Mononuclear cell (primary cell): ENCODE data around the gene HNRNPK. TPM values are rescaled to one million over a fixed set of nuclear protein-coding genes. Genes with fewer than 3 reads are reported as not detected.
"Not testable (repeated sequence)": the region's sequence is repeated elsewhere in the genome, so short reads cannot be mapped to it uniquely, and the experiment has no call there.

ENCODE experiments used
- H3K27me3 ChIP-seq: 2 replicates; pipeline ENCODE4 v1.6.0; 2011; ENCODE audit warnings: low read length, control low read depth; ENCODE audit not compliant: insufficient read depth
- H3K4me1 ChIP-seq: 2 replicates; pipeline ENCODE4 v1.5.1; 2011; ENCODE audit warnings: mild to moderate bottlenecking, low read length, control low read depth; ENCODE audit not compliant: insufficient read depth
- H3K4me3 ChIP-seq: 2 replicates; pipeline ENCODE4 v1.5.1; 2011; ENCODE audit warnings: mild to moderate bottlenecking, low read length, moderate library complexity
- H3K9me3 ChIP-seq: 2 replicates; pipeline ENCODE4 v1.5.1; 2011; ENCODE audit warnings: low read depth, mild to moderate bottlenecking, control low read depth, low read length
- total RNA-seq: library from RNA; depleted of rRNA; stranded (reverse); fragments of >200 nt; gene quantifications from one replicate; pipeline ENCODE4 v1.2.3, GENCODE V29; 2012

The HNRNPK gene
- total RNA-seq, 1 donor = 660 TPM

GRCh38 chr9:83964973-83965349, 15.1 kb downstream of the HNRNPK start:
- Histone ChIP-seq H3K4me3 (no peak overlapping the region), H3K27me3 (no peaks in the 10 kb centered on the region), H3K9me3 (no peaks in the 10 kb centered on the region), H3K4me1 (no peaks in the 10 kb centered on the region)

- H3K4me3 ChIP-seq = no peak overlapping the region
- no peaks in the 10 kb centered on the region for H3K27me3 ChIP-seq
- no peaks in the 10 kb centered on the region for H3K9me3 ChIP-seq
- H3K4me1 ChIP-seq = peaks cover 2% of the 10 kb centered on the region
These were observed 17.9 kb downstream of the HNRNPK start for GRCh38 chr9:83962165-83962564.

GRCh38 chr9:83960991-83961390, 19.0 kb downstream of the HNRNPK start:
- Histone ChIP-seq H3K4me3 (no peak overlapping the region), H3K27me3 (no peaks in the 10 kb centered on the region), H3K9me3 (no peaks in the 10 kb centered on the region), H3K4me1 (peaks cover 6% of the 10 kb centered on the region)

GRCh38 chr9:83959061-83959460, 21.0 kb downstream of the HNRNPK start:
- Histone ChIP-seq H3K9me3 (no peaks in the 10 kb centered on the region), H3K4me1 (peaks cover 15% of the 10 kb centered on the region), H3K4me3 (no peak overlapping the region)

GRCh38 chr9:83957248-83957513, 22.8 kb downstream of the HNRNPK start:
- Histone ChIP-seq H3K4me3 (peak overlapping the region; percentile 91), H3K9me3 (no peaks in the 10 kb centered on the region), H3K27me3 (no peaks in the 10 kb centered on the region), H3K4me1 (peaks cover 15% of the 10 kb centered on the region)

More at GRCh38 chr9:83959061-83959460, 21.0 kb downstream of the HNRNPK start:
- no peaks in the 10 kb centered on the region for H3K27me3 ChIP-seq

GRCh38 chr9:83956436-83957247, 23.4 kb downstream of the HNRNPK start:
- H3K9me3 ChIP-seq = no peaks in the 10 kb centered on the region
- H3K4me3 ChIP-seq = peak overlapping the region; percentile 91
- H3K4me1 ChIP-seq = peaks cover 15% of the 10 kb centered on the region
- no peaks in the 10 kb centered on the region for H3K27me3 ChIP-seq

- no peaks in the 10 kb centered on the region for H3K27me3 ChIP-seq
- peak overlapping the region; percentile 91 for H3K4me3 ChIP-seq
- peaks cover 15% of the 10 kb centered on the region for H3K4me1 ChIP-seq
- no peaks in the 10 kb centered on the region for H3K9me3 ChIP-seq
These were observed 24.0 kb downstream of the HNRNPK start for GRCh38 chr9:83956086-83956435.

GRCh38 chr9:83948096-83948495, 31.9 kb downstream of the HNRNPK start:
- not testable (repeated sequence) for H3K27me3 ChIP-seq, H3K4me3 ChIP-seq, H3K4me1 ChIP-seq, H3K9me3 ChIP-seq

- no peak overlapping the region for H3K4me3 ChIP-seq
- H3K4me1 ChIP-seq = peaks cover 11% of the 10 kb centered on the region
- H3K27me3 ChIP-seq = no peaks in the 10 kb centered on the region
- no peaks in the 10 kb centered on the region for H3K9me3 ChIP-seq
These were observed 39.3 kb downstream of the HNRNPK start for GRCh38 chr9:83940590-83941303.

GRCh38 chr9:83937861-83938455, 42.1 kb downstream of the HNRNPK start:
- H3K4me3 ChIP-seq = no peak overlapping the region
- H3K4me1 ChIP-seq = peaks cover 34% of the 10 kb centered on the region
- no peaks in the 10 kb centered on the region for H3K27me3 ChIP-seq
- no peaks in the 10 kb centered on the region for H3K9me3 ChIP-seq

- no peak overlapping the region for H3K4me3 ChIP-seq
- no peaks in the 10 kb centered on the region for H3K27me3 ChIP-seq
- peaks cover 44% of the 10 kb centered on the region for H3K4me1 ChIP-seq
- H3K9me3 ChIP-seq = no peaks in the 10 kb centered on the region
These were observed 43.5 kb downstream of the HNRNPK start for GRCh38 chr9:83936523-83936922.

GRCh38 chr9:83935276-83935935, 44.6 kb downstream of the HNRNPK start:
- no peaks in the 10 kb centered on the region for H3K9me3 ChIP-seq
- no peak overlapping the region for H3K4me3 ChIP-seq
- no peaks in the 10 kb centered on the region for H3K27me3 ChIP-seq
- H3K4me1 ChIP-seq = peaks cover 53% of the 10 kb centered on the region

GRCh38 chr9:83934569-83935275, 45.3 kb downstream of the HNRNPK start:
- H3K27me3 ChIP-seq = no peaks in the 10 kb centered on the region
- H3K4me1 ChIP-seq = peaks cover 53% of the 10 kb centered on the region
- H3K9me3 ChIP-seq = no peaks in the 10 kb centered on the region
- H3K4me3 ChIP-seq = no peak overlapping the region

- Histone ChIP-seq H3K9me3 (no peaks in the 10 kb centered on the region), H3K4me1 (peaks cover 53% of the 10 kb centered on the region), H3K4me3 (no peak overlapping the region)
These were observed 46.2 kb downstream of the HNRNPK start for GRCh38 chr9:83933790-83934189.

GRCh38 chr9:83932851-83933250, 47.2 kb downstream of the HNRNPK start:
- Histone ChIP-seq H3K4me3 (no peak overlapping the region), H3K27me3 (no peaks in the 10 kb centered on the region), H3K4me1 (peaks cover 53% of the 10 kb centered on the region), H3K9me3 (no peaks in the 10 kb centered on the region)

More at GRCh38 chr9:83933790-83934189, 46.2 kb downstream of the HNRNPK start:
- H3K27me3 ChIP-seq = no peaks in the 10 kb centered on the region
